ENCODE data around the gene ARFGEF3. TPM values are rescaled to one million over a fixed set of nuclear protein-coding genes. Genes with fewer than 3 reads are reported as not detected.

The ARFGEF3 gene
- total and polyA plus RNA-seq, 4 donors = 0.06 to 0.33 (median 0.16) TPM

DNA sequence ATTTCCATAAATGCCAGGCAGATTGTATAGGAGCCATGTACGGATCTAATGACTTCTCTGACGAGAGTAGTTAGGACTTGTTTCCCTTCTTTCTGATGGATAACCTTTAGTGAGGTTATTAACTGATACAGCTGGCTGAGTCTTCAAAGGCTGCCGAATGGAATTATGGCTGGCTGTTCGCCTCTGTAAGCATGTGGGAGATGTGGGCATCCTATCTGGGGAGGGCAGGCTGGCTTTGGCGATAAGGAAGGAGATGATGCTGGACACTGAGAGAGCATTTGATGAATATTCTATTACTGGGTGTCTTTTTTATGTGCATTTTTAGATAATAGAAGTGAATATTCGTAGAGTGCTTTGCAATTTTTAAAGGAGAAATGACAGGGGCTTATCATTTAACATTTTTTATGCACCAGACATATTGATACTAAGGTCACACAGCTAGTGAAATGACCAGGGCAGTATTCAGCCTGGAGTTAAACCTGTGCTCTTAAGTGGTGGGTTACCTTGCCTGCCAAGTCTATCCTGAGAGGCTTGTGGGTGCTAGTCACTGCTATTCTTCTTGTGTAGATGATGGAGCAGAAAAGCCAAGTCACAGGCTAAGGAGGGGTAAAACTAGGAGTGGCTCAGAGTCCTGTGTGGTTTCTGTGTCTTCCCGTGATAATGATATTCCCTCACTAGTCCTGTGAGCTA lies 53.5 kb downstream of the ARFGEF3 start:
- no peak for TF ChIP-seq EGR1 (IDR thresholded peaks at IDR 0.05; ENCODE audit: low read depth in 2 of 2)
- TF ChIP-seq, protein P1, sequence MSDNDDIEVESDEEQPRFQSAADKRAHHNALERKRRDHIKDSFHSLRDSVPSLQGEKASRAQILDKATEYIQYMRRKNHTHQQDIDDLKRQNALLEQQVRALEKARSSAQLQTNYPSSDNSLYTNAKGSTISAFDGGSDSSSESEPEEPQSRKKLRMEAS (IDR thresholded peaks at IDR 0.05) = no peak
- TF ChIP-seq, protein P2, sequence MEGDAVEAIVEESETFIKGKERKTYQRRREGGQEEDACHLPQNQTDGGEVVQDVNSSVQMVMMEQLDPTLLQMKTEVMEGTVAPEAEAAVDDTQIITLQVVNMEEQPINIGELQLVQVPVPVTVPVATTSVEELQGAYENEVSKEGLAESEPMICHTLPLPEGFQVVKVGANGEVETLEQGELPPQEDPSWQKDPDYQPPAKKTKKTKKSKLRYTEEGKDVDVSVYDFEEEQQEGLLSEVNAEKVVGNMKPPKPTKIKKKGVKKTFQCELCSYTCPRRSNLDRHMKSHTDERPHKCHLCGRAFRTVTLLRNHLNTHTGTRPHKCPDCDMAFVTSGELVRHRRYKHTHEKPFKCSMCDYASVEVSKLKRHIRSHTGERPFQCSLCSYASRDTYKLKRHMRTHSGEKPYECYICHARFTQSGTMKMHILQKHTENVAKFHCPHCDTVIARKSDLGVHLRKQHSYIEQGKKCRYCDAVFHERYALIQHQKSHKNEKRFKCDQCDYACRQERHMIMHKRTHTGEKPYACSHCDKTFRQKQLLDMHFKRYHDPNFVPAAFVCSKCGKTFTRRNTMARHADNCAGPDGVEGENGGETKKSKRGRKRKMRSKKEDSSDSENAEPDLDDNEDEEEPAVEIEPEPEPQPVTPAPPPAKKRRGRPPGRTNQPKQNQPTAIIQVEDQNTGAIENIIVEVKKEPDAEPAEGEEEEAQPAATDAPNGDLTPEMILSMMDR (IDR thresholded peaks at IDR 0.05; ENCODE audit: low read depth, low read length, missing input control) = no peak
- TF ChIP-seq FOXA1 (IDR thresholded peaks at IDR 0.05) = no peak
- TF ChIP-seq GABPA (IDR thresholded peaks at IDR 0.05 in 1 of 2, conservative IDR thresholded peaks at IDR 0.05 in 1 of 2) = no peak
- no peak for TF ChIP-seq SP1 (IDR thresholded peaks at IDR 0.05)
- TF ChIP-seq FOXA2 (IDR thresholded peaks at IDR 0.05) = no peak
- TF ChIP-seq JUND (IDR thresholded peaks at IDR 0.05) = no peak
- no peak for TF ChIP-seq TAF1 (conservative IDR thresholded peaks at IDR 0.05)
- TF ChIP-seq, protein P3, sequence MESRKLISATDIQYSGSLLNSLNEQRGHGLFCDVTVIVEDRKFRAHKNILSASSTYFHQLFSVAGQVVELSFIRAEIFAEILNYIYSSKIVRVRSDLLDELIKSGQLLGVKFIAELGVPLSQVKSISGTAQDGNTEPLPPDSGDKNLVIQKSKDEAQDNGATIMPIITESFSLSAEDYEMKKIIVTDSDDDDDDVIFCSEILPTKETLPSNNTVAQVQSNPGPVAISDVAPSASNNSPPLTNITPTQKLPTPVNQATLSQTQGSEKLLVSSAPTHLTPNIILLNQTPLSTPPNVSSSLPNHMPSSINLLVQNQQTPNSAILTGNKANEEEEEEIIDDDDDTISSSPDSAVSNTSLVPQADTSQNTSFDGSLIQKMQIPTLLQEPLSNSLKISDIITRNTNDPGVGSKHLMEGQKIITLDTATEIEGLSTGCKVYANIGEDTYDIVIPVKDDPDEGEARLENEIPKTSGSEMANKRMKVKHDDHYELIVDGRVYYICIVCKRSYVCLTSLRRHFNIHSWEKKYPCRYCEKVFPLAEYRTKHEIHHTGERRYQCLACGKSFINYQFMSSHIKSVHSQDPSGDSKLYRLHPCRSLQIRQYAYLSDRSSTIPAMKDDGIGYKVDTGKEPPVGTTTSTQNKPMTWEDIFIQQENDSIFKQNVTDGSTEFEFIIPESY (IDR thresholded peaks at IDR 0.05) = no peak
- TF ChIP-seq HNF4G (IDR thresholded peaks at IDR 0.05) = no peak
- TF ChIP-seq YY1 (IDR thresholded peaks at IDR 0.05) = no peak
- TF ChIP-seq, protein P4, sequence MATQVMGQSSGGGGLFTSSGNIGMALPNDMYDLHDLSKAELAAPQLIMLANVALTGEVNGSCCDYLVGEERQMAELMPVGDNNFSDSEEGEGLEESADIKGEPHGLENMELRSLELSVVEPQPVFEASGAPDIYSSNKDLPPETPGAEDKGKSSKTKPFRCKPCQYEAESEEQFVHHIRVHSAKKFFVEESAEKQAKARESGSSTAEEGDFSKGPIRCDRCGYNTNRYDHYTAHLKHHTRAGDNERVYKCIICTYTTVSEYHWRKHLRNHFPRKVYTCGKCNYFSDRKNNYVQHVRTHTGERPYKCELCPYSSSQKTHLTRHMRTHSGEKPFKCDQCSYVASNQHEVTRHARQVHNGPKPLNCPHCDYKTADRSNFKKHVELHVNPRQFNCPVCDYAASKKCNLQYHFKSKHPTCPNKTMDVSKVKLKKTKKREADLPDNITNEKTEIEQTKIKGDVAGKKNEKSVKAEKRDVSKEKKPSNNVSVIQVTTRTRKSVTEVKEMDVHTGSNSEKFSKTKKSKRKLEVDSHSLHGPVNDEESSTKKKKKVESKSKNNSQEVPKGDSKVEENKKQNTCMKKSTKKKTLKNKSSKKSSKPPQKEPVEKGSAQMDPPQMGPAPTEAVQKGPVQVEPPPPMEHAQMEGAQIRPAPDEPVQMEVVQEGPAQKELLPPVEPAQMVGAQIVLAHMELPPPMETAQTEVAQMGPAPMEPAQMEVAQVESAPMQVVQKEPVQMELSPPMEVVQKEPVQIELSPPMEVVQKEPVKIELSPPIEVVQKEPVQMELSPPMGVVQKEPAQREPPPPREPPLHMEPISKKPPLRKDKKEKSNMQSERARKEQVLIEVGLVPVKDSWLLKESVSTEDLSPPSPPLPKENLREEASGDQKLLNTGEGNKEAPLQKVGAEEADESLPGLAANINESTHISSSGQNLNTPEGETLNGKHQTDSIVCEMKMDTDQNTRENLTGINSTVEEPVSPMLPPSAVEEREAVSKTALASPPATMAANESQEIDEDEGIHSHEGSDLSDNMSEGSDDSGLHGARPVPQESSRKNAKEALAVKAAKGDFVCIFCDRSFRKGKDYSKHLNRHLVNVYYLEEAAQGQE (IDR thresholded peaks at IDR 0.05) = no peak
- TF ChIP-seq HNF4A (conservative IDR thresholded peaks at IDR 0.05) = no peak
- TF ChIP-seq, protein P5, sequence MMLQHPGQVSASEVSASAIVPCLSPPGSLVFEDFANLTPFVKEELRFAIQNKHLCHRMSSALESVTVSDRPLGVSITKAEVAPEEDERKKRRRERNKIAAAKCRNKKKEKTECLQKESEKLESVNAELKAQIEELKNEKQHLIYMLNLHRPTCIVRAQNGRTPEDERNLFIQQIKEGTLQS (IDR thresholded peaks at IDR 0.05) = no peak
- no peak for TF ChIP-seq RXRA (IDR thresholded peaks at IDR 0.05)
- Histone ChIP-seq H3K9ac (ENCODE audit: low read depth in 1 of 2, low read length in 2 of 2) (no peak overlapping the region), H3K27me3 (ENCODE audit: control insufficient read depth in 4 of 4, insufficient read depth in 4 of 4, low read length in 3 of 4) (no peaks in the 10 kb centered on the region), H3K4me3 (ENCODE audit: low read depth in 1 of 3, low read length in 3 of 3) (no peak overlapping the region), H3K36me3 (ENCODE audit: control insufficient read depth in 4 of 4, insufficient read depth in 3 of 4, low read depth in 1 of 4, low read length in 3 of 4) (no peaks in the 10 kb centered on the region), H3K9me3 (ENCODE audit: control insufficient read depth in 4 of 4, low read length in 3 of 4) (no peaks in the 10 kb centered on the region), H3K27ac (ENCODE audit: low read depth in 1 of 2, low read length in 2 of 2) (no peak overlapping the region), H3K4me1 (ENCODE audit: control insufficient read depth in 4 of 4, insufficient read depth in 4 of 4, low read length in 3 of 4) (no peaks in the 10 kb centered on the region)
- 73% methylated on average over 7 of the region's 7 CpGs for whole genome bisulfite sequencing
- DNase-seq (ENCODE audit: low spot score) = no peak
